SK-N-MC (cell line): Measurements from ENCODE around the gene CDS1.

Experiments
- EZH2 ChIP-seq: fragments of 200-600 bp; sonication (generic); IDR thresholded peaks from one replicate; pipeline ENCODE4 v1.6.1; 2017; ENCODE audit warnings: antibody characterized with exemption
- POLR2AphosphoS5 ChIP-seq: IDR thresholded peaks from 2 replicates; pipeline ENCODE4 v1.6.1; 2012; ENCODE audit warnings: mild to moderate bottlenecking, low read depth, low read length, borderline replicate concordance

- TF ChIP-seq EZH2 (no peak), POLR2AphosphoS5 (no peak)
These were observed 9.4 kb upstream of the CDS1 start for GRCh38 chr4:84573385-84574068.
